HG03139 (cell line): ENCODE measurements around the gene MRPL33.

Experiments
- ATAC-seq: cut with Tn5 transposase; IDR thresholded peaks from one replicate; pipeline ENCODE4 v1.9.1; 2021; ENCODE audit not compliant: unreplicated experiment

The MRPL33 gene

GRCh38 chr2:27776097-27776496 is 4.6 kb downstream of the MRPL33 start:
- ATAC-seq, result no peak

- no peak for ATAC-seq
These were observed 5.2 kb downstream of the MRPL33 start for GRCh38 chr2:27776696-27777095.

GRCh38 chr2:27779417-27780055 is 8.0 kb downstream of the MRPL33 start:
- ATAC-seq, result no peak

- no peak for ATAC-seq
These were observed 10.0 kb downstream of the MRPL33 start for GRCh38 chr2:27781496-27781895.

GRCh38 chr2:27782701-27783100 is 11.2 kb downstream of the MRPL33 start:
- ATAC-seq, result no peak

- ATAC-seq, result no peak
These were observed 19.3 kb downstream of the MRPL33 start for GRCh38 chr2:27790796-27791195.

- ATAC-seq, result no peak
These were observed 21.2 kb downstream of the MRPL33 start for GRCh38 chr2:27792759-27793158.

- no peak for ATAC-seq
These were observed 23.7 kb downstream of the MRPL33 start for GRCh38 chr2:27795093-27795834.

GRCh38 chr2:27795868-27796277 is 24.4 kb downstream of the MRPL33 start:
- no peak for ATAC-seq

- ATAC-seq, result no peak
These were observed 25.6 kb downstream of the MRPL33 start for GRCh38 chr2:27796791-27797765.

GRCh38 chr2:27797841-27798240 is 26.3 kb downstream of the MRPL33 start:
- ATAC-seq, result no peak

GRCh38 chr2:27798486-27798885 is 27.0 kb downstream of the MRPL33 start:
- no peak for ATAC-seq

- no peak for ATAC-seq
These were observed 27.6 kb downstream of the MRPL33 start for GRCh38 chr2:27798948-27799645.

GRCh38 chr2:27799646-27800010 is 28.1 kb downstream of the MRPL33 start:
- ATAC-seq, result no peak

GRCh38 chr2:27800856-27801255 is 29.3 kb downstream of the MRPL33 start:
- no peak for ATAC-seq

GRCh38 chr2:27802547-27802946 is 31.0 kb downstream of the MRPL33 start:
- ATAC-seq, result no peak

GRCh38 chr2:27803046-27803445 is 31.5 kb downstream of the MRPL33 start:
- ATAC-seq, result no peak

- ATAC-seq, result no peak
These were observed 32.6 kb downstream of the MRPL33 start for GRCh38 chr2:27804146-27804545.

- ATAC-seq, result no peak
These were observed 33.7 kb downstream of the MRPL33 start for GRCh38 chr2:27805180-27805579.

GRCh38 chr2:27806311-27807059 is 35.0 kb downstream of the MRPL33 start:
- no peak for ATAC-seq
